Neural cell (in vitro differentiated cells): Measurements from ENCODE around the gene ATP11A. TPM values are rescaled to one million over a fixed set of nuclear protein-coding genes. Genes with fewer than 3 reads are reported as not detected.

Experiments
- H2AFZ ChIP-seq: fragments of 200-600, 300-800 bp; sonication (generic), shearing (Covaris generic); 2 replicates; pipeline ENCODE4 v1.6.0; 2014; ENCODE audit warnings: low read depth, mild to moderate bottlenecking, antibody characterized with exemption, low read length, moderate library complexity
- H3F3A ChIP-seq: fragments of 200-600 bp; shearing (Covaris generic); 2 replicates; pipeline ENCODE4 v1.6.1; 2016; ENCODE audit warnings: mild to moderate bottlenecking, moderate library complexity, mixed read lengths, antibody characterized with exemption, low read length; ENCODE audit not compliant: insufficient read depth, poor library complexity, severe bottlenecking
- H3K27ac ChIP-seq: fragments of 200-600, 300-800 bp; sonication (generic), shearing (Covaris generic); 2 replicates; pipeline ENCODE4 v1.5.1; 2014; ENCODE audit warnings: mild to moderate bottlenecking, low read length, moderate library complexity
- H3K27me3 ChIP-seq: fragments of 300-800, 200-600 bp; sonication (generic), shearing (Covaris generic); 2 replicates; pipeline ENCODE4 v1.6.0; 2014; ENCODE audit warnings: mild to moderate bottlenecking, low read depth, low read length, moderate library complexity; ENCODE audit not compliant: insufficient read depth
- H3K36me3 ChIP-seq: fragments of 300-800, 200-600 bp; sonication (generic), shearing (Covaris generic); 2 replicates; pipeline ENCODE4 v1.5.1; 2014; ENCODE audit warnings: mild to moderate bottlenecking, antibody characterized with exemption, low read length, moderate library complexity; ENCODE audit not compliant: insufficient read depth
- H3K4me2 ChIP-seq: fragments of 300-800, 200-600 bp; sonication (generic), shearing (Covaris generic); 2 replicates; pipeline ENCODE4 v1.6.0; 2014; ENCODE audit warnings: mild to moderate bottlenecking, low read length
- H3K4me3 ChIP-seq: fragments of 300-800, 200-600 bp; sonication (generic), shearing (Covaris generic); 2 replicates; pipeline ENCODE4 v1.5.1; 2014; ENCODE audit warnings: mild to moderate bottlenecking, low read length, moderate library complexity
- H3K79me2 ChIP-seq: fragments of 200-600 bp; shearing (Covaris generic); replicated peaks from 2 replicates; pipeline ENCODE4 v1.6.0; 2014; ENCODE audit warnings: mild to moderate bottlenecking, low read length, moderate library complexity; ENCODE audit not compliant: insufficient read depth
- H3K9ac ChIP-seq: fragments of 300-800, 200-600 bp; sonication (generic), shearing (Covaris generic); 2 replicates; pipeline ENCODE4 v1.6.1; 2016; ENCODE audit warnings: mild to moderate bottlenecking, low read length, mixed read lengths
- H3K9me2 ChIP-seq: fragments of 200-600 bp; shearing (Covaris generic); 2 replicates; pipeline ENCODE4 v1.6.1; 2016; ENCODE audit warnings: mild to moderate bottlenecking, low read length, mixed read lengths; ENCODE audit not compliant: insufficient read depth
- H3K9me3 ChIP-seq: fragments of 200-600, 300-800 bp; sonication (generic), shearing (Covaris generic); 2 replicates; pipeline ENCODE4 v1.6.1; 2016; ENCODE audit warnings: mild to moderate bottlenecking, mixed run types, low read length, moderate library complexity, mixed read lengths
- H4K20me1 ChIP-seq: fragments of 200-600 bp; shearing (Covaris generic); 2 replicates; pipeline ENCODE4 v1.6.1; 2016; ENCODE audit warnings: mild to moderate bottlenecking, mixed run types; ENCODE audit not compliant: insufficient read depth
- EP300 ChIP-seq: fragments of 450-650 bp; conservative IDR thresholded peaks from 2 replicates; pipeline ENCODE4 v1.6.1; 2014; ENCODE audit warnings: antibody characterized with exemption, mild to moderate bottlenecking, moderate library complexity; ENCODE audit not compliant: poor library complexity, severe bottlenecking
- EZH2 ChIP-seq: fragments of 200-600, 300-800 bp; shearing (Covaris generic), sonication (generic); IDR thresholded peaks from 2 replicates; pipeline ENCODE4 v1.6.1; 2014; ENCODE audit warnings: antibody characterized with exemption, low read length, borderline replicate concordance, mild to moderate bottlenecking; ENCODE audit not compliant: insufficient read depth, poor library complexity, severe bottlenecking
- MXI1 ChIP-seq: fragments of 450-650 bp; conservative IDR thresholded peaks from 2 replicates; pipeline ENCODE4 v1.6.1; 2014; ENCODE audit warnings: antibody characterized with exemption, mild to moderate bottlenecking; ENCODE audit not compliant: poor library complexity, severe bottlenecking
- POLR2AphosphoS5 ChIP-seq: IDR thresholded peaks from 2 replicates; pipeline ENCODE4 v1.6.1; 2012
- RAD21 ChIP-seq: fragments of 450-650 bp; conservative IDR thresholded peaks from 2 replicates; pipeline ENCODE4 v1.6.1; 2014; ENCODE audit warnings: antibody characterized with exemption, mild to moderate bottlenecking, moderate library complexity
- SMC3 ChIP-seq: fragments of 450-650 bp; conservative IDR thresholded peaks from 2 replicates; pipeline ENCODE4 v1.6.1; 2014; ENCODE audit warnings: antibody characterized with exemption, mild to moderate bottlenecking, moderate library complexity; ENCODE audit not compliant: poor library complexity
- TAF1 ChIP-seq: IDR thresholded peaks from 2 replicates; pipeline ENCODE4 v1.6.1; 2012; ENCODE audit warnings: low read depth
- polyA plus RNA-seq: library from polyadenylated mRNA; depleted of rRNA; stranded (reverse); fragments of >200 nt; gene quantifications from 2 replicates; pipeline ENCODE4 v1.2.3, GENCODE V29; 2014
- TF ChIP-seq, protein P1 (sequence below): fragments of 450-650 bp; IDR thresholded peaks from 2 replicates; pipeline ENCODE4 v1.5.1; 2014; ENCODE audit warnings: antibody characterized with exemption, mild to moderate bottlenecking, moderate library complexity; ENCODE audit not compliant: poor library complexity, severe bottlenecking
- TF ChIP-seq, protein P2 (sequence below): IDR thresholded peaks from 2 replicates; pipeline ENCODE4 v1.6.1; 2012; ENCODE audit warnings: borderline replicate concordance

Gene ATP11A
- polyA plus RNA-seq, 1 donor from 2014 or later, result 3.0 TPM

DNA sequence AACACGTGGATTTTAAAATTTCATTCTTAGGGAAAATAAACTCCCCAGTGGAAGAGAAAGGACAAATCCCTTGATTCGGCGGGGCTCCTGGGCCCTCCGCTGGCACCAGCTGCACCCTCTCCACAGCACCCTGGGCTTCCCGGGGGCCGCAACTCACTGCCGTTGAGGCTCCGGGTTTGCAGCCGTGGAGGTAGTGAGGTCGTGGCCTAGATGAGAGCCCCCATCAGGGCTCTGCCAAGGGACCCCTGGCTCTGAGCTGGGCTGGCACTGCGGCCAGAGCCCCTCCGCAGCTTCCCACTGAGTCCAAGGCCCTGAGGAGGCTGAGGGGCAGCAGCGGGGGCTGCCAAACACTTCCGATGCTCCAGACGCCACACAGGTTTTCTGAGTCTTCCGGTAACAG is 145.5 kb downstream of the ATP11A start:
- H3F3A ChIP-seq, result no peaks in the 10 kb centered on the region
- no peak overlapping the region for H3K27ac ChIP-seq
- H4K20me1 ChIP-seq, result no peaks in the 10 kb centered on the region
- H3K9me2 ChIP-seq, result no peaks in the 10 kb centered on the region
- no peaks in the 10 kb centered on the region for H3K9me3 ChIP-seq
- H3K27me3 ChIP-seq, result no peaks in the 10 kb centered on the region
- no peaks in the 10 kb centered on the region for H3K79me2 ChIP-seq
- peaks cover 5% of the 10 kb centered on the region for H3K36me3 ChIP-seq
- TF ChIP-seq POLR2AphosphoS5, result no peak
- TF ChIP-seq RAD21, result no peak
- TF ChIP-seq TAF1, result no peak
- TF ChIP-seq EZH2, result no peak
- TF ChIP-seq, protein P1, sequence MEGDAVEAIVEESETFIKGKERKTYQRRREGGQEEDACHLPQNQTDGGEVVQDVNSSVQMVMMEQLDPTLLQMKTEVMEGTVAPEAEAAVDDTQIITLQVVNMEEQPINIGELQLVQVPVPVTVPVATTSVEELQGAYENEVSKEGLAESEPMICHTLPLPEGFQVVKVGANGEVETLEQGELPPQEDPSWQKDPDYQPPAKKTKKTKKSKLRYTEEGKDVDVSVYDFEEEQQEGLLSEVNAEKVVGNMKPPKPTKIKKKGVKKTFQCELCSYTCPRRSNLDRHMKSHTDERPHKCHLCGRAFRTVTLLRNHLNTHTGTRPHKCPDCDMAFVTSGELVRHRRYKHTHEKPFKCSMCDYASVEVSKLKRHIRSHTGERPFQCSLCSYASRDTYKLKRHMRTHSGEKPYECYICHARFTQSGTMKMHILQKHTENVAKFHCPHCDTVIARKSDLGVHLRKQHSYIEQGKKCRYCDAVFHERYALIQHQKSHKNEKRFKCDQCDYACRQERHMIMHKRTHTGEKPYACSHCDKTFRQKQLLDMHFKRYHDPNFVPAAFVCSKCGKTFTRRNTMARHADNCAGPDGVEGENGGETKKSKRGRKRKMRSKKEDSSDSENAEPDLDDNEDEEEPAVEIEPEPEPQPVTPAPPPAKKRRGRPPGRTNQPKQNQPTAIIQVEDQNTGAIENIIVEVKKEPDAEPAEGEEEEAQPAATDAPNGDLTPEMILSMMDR, result no peak
- no peak for TF ChIP-seq EP300
- TF ChIP-seq, protein P2, sequence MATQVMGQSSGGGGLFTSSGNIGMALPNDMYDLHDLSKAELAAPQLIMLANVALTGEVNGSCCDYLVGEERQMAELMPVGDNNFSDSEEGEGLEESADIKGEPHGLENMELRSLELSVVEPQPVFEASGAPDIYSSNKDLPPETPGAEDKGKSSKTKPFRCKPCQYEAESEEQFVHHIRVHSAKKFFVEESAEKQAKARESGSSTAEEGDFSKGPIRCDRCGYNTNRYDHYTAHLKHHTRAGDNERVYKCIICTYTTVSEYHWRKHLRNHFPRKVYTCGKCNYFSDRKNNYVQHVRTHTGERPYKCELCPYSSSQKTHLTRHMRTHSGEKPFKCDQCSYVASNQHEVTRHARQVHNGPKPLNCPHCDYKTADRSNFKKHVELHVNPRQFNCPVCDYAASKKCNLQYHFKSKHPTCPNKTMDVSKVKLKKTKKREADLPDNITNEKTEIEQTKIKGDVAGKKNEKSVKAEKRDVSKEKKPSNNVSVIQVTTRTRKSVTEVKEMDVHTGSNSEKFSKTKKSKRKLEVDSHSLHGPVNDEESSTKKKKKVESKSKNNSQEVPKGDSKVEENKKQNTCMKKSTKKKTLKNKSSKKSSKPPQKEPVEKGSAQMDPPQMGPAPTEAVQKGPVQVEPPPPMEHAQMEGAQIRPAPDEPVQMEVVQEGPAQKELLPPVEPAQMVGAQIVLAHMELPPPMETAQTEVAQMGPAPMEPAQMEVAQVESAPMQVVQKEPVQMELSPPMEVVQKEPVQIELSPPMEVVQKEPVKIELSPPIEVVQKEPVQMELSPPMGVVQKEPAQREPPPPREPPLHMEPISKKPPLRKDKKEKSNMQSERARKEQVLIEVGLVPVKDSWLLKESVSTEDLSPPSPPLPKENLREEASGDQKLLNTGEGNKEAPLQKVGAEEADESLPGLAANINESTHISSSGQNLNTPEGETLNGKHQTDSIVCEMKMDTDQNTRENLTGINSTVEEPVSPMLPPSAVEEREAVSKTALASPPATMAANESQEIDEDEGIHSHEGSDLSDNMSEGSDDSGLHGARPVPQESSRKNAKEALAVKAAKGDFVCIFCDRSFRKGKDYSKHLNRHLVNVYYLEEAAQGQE, result no peak
- TF ChIP-seq MXI1, result no peak
- TF ChIP-seq SMC3, result no peak
- no peak overlapping the region for H3K4me2 ChIP-seq
- H3K4me3 ChIP-seq, result no peak overlapping the region
- no peak overlapping the region for H3K9ac ChIP-seq
- no peak overlapping the region for H2AFZ ChIP-seq

DNA sequence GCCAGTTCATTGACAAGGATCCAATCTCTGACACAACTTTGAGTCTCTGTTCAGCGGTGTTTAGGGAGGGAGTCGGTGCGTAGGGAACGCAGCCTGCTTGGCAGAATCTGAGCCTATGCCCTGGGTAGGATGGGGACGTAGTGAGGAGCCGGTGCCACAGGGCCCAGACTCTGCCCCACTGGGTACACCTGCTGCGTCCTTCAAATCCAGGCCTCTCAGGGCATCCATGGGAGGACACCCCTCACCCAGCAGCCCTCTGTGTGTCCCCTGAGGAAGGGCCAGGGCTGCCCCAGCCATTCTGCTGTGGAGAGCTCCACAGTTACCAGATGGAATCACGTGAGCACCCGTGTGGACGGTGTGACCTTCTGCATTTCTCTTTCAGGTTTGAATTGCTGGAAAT is 146.0 kb downstream of the ATP11A start:
- H2AFZ ChIP-seq, result no peak overlapping the region
- H4K20me1 ChIP-seq, result no peaks in the 10 kb centered on the region
- no peaks in the 10 kb centered on the region for H3F3A ChIP-seq
- H3K27ac ChIP-seq, result no peak overlapping the region
- no peak overlapping the region for H3K4me2 ChIP-seq
- no peak overlapping the region for H3K9ac ChIP-seq
- no peaks in the 10 kb centered on the region for H3K79me2 ChIP-seq
- no peaks in the 10 kb centered on the region for H3K9me2 ChIP-seq
- H3K4me3 ChIP-seq, result no peak overlapping the region
- H3K36me3 ChIP-seq, result peaks cover 5% of the 10 kb centered on the region
- no peaks in the 10 kb centered on the region for H3K9me3 ChIP-seq
- no peaks in the 10 kb centered on the region for H3K27me3 ChIP-seq
- TF ChIP-seq, protein P1, result no peak
- no peak for TF ChIP-seq MXI1
- no peak for TF ChIP-seq EZH2
- no peak for TF ChIP-seq RAD21
- TF ChIP-seq, protein P2, result no peak
- no peak for TF ChIP-seq TAF1
- no peak for TF ChIP-seq POLR2AphosphoS5
- TF ChIP-seq EP300, result no peak
- TF ChIP-seq SMC3, result no peak
